Left cardiac atrium (tissue), 4 donors: Measurements from ENCODE around the gene SLC22A14. TPM values are rescaled to one million over a fixed set of nuclear protein-coding genes. Genes with fewer than 3 reads are reported as not detected.

ENCODE experiments used
- ATAC-seq, 2 donors: fragments of 200-7000 bp; cut with Tn5 transposase; one replicate each; pipeline ENCODE4 v1.9.1; 2020; ENCODE audit warnings: mild to moderate bottlenecking in 2 of 2, moderate library complexity in 2 of 2
- DNase-seq: peaks from one replicate; pipeline ENCODE4 v3.0.0-alpha.2; 2020
- intact Hi-C, 2 donors: fragments of 100-400 bp; cut with DNase I; formaldehyde crosslinking; loops; one replicate each; pipeline versions ENCODE4 v1.14.1 to v1.15.1; 2022 to 2023
- total RNA-seq, 2 donors: library from RNA; stranded (reverse); fragmentation: NEBNext Ultra II Directional; extraction: Animal tissue kit (Norgen Biotek cat#: 25700); gene quantifications; one replicate each; pipeline ENCODE4 v1.2.1, GENCODE V29; 2021
- donor health status: DM: no; HTN: yes; CAD: no.
- donor health status: DM: no; HTN: yes; CAD: no; lungs with severe emphysema.
- donor health status: DM: yes; HTN: yes; CAD: no.
- donor health status: Dilated cardiomyopathy.

Gene SLC22A14
- total RNA-seq, 2 donors from 2014 or later = 0.09 to 0.13 TPM

DNA sequence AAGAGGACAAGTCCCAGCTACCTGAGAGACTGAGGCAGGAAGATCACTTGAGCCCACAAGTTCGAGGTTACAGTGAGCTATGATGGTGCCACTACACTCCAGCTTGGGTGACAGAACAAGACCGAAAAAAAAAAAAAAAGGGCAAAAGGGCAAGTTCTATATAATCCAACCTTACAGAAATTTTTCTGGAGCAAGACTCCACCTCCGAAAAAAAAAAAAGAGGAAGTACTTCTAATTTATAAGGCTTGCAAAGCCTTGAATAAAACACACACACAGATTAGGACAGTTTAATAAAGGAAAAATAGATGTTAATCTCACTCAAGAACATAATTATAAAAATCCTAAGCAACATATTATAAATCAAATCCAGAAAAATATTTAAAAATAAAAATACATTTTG, 50.1 kb downstream of the SLC22A14 start:
- DNase-seq (no peak), ATAC-seq (no peak)
- intact Hi-C loops = no loop called here

DNA sequence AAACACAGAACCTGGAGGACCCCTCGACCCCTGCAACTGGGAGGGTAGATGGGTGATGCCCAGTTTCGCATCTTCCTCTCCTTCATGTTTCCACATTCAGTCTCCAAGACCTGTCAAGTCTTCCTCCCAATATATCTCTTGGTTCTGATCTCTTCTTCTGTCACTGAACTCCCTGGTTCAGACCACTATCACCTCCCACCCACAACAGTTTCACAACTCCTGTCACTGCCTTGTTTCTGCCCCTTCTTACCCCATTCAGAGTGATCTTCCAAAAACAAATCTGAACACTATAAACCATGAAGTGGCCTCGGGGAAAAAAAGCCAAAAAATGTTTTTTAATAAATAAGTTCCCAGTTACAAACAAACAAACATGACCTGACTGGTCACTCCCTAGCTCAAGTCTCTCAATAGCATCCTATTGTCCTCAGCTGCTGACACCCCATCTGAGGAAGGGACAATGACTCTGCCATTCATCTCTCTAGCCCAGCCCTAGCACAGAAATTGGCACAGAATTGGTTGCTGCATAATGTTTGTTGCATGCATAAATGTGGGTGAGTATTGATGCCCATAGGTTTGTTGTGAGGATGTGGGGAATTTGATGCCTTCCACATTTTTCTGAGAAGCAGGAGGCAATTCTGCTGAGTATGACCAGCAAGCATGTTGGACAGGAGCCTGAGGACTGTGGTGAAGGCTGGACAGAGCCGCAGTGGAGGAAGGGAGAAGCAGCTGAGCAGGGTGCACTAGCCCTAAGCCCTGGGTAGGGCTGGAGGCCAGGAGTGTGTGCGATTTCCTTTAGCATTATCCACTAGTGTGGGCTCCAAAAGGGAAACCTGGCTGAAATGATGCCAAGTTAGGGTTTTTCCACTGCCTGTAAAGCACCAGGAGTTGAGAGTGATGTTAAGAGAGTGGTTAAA, 52.3 kb downstream of the SLC22A14 start:
- ATAC-seq (no peak), DNase-seq (no peak)
- intact Hi-C loops = no loop called here

DNA sequence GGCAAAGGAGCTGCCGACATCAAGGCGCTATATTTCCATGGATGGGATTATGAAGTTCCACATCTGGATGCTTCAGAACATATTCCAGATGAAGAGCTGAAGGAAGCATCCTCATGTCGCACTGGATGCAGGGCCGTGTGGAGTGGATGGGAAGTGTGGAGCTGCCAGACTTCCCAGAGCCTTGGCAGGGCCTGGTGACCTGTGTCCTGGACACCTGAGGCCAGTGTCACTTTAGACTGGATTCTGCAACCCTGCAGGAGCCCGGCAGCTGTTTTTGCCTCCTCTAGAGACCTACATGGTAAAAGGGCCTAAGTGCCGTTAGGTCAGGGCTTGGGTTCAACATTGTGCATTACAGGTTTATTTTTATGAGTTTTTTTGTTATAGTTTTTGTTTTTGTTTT, 53.2 kb downstream of the SLC22A14 start:
- ATAC-seq = no peak
- DNase-seq = no peak
- intact Hi-C loops = no loop called here

DNA sequence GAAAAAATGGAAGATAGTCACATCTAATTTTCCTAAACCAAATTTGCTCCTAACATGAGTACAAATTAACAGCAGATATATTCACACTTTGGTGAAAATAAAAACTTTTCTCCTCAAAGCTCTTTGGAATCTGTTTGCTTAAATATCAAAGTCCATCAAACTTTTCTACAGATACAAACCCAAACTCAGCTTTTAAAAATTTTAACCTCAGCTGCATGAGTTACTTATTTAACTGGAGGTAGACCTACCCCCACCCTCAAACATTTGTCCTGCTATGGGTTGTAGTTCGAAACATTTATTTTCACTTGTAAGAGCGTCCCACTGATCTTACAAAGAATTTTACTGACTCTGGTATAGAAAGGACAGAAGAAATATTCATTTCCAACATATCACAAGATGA, 55.6 kb downstream of the SLC22A14 start:
- DNase-seq (no peak), ATAC-seq (no peak)
- intact Hi-C loops = no loop called here

DNA sequence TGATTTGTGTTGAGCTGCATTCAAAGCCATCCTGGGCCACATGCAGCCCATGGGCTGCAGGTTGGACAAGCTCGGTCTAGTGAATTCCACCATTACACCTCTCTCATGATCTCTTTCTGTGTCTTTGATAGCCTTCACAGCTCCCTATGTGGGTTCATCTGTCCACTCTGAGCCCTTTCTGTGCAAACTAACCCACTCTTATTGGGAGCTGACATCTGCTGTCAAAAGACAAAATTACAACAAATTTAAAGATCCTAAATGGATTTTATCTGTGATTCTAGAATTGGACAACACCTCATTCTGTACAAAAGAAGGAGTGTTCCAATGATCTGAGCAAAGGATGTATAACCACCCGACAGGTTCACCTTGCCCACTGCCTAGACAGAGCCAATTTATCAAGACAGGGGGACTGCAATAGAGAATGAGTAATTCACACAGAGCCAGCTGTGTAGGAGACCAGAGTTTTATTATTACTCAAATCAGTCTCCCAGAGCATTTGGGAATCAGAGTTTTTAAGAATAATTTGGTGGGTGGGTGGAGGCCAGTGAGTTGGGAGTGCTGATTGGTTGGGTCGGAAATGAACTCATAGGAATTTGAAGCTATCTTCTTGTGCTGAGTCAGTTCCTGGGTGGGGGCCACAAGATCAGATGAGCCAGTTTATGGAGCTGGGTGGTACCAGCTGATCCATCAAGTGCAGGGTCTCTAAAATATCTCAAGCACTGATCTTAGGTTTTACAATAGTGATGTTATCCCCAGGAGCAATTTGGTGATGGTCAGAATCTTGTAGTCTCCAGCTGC, 61.9 kb downstream of the SLC22A14 start:
- no peak for DNase-seq
- intact Hi-C loops = no loop called here

DNA sequence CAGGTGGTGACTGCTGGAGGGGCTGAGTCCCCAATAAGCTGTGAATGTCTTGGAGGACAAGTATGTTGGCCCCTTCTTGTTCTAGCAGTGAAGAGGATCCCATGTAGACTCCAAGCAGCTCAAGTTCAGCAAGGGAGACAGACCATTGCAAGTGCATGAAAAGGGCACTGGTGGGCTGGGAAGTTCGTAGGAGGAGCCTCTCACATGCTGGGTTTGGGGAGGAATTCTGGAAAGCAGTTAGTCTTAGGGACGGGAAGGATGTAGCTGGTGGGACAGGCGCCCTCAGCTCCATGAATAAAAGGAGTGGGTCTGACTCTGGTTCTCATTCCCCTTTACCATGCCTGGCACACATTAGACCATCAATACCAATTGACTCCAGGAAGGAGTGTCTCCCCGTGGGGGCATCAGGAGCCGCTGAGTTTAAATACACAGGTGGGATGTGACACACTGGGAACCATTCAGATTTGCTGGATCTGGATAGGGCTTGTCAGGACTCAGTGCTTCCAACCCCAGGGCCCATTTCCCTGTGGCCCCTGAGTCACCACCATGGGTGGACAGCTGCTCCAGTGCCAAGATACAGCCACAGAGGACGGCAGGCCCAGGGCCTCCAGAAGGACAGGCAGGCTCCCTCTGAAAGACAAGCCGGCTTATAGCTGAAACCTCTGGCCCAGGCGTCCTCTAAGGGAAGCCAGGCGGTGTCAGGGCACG, 63.9 kb downstream of the SLC22A14 start:
- intact Hi-C loops = loop anchor here (2.0 to 5.0 kb wide), 3 partner anchors 131 to 229 kb away; no protein-coding TSS in a partner anchor

More for the DNA sequence above, 61.9 kb downstream of the SLC22A14 start:
- ATAC-seq = no peak

DNA sequence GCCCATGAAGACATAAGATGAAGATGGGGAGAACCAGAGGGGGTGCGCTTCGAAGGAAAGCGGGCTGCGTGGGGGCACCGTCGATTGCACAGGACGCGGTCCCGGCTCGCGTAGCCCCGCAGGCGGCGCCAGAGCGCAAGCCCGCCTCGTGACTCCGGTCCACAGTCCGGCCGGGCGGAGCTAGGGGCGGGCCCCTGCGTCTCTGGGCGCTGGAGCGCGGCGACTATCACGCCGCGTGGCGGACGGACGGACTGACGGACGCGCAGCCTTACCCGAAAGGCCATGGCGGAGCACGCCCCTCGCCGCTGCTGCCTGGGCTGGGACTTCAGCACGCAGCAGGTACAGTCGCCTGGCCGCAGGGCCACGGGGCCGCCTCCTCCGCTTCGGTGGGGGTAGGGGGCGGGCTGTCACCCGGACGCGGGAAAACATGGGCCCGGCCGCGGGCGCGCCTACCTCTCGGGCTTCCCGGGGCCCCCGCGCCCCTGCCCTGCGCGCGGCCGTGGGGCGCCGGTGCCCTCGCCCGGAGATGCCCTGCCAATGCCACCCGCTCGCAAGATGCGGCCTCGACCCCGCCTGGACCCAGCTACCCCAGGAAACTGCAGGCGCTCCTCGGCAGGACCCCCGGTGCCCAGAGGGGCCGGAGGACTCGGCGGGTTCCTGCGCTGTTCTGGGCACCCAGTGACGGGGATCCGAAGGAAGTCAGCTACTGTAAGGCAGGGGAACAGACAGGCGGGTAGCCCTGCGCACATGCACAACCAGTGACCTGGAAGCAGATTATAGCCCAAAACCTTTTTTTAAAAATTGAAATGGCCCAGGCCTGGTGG, 64.7 kb downstream of the SLC22A14 start, which contains the start of gene XYLB:
Gene XYLB, plus strand, starts transcription at position 199 of the 824 bp plus-strand sequence. Its CDS starts 84 bp downstream, at position 283.
- intact Hi-C loops = loop anchor here (2.0 to 5.0 kb wide), 3 partner anchors 131 to 229 kb away; no protein-coding TSS in a partner anchor
- peak; percentile 92 for DNase-seq
- ATAC-seq = peak; percentile 99

More for the DNA sequence above, 63.9 kb downstream of the SLC22A14 start:
- peak in 1 of 2 donors; percentile 47 for ATAC-seq
- no peak for DNase-seq

DNA sequence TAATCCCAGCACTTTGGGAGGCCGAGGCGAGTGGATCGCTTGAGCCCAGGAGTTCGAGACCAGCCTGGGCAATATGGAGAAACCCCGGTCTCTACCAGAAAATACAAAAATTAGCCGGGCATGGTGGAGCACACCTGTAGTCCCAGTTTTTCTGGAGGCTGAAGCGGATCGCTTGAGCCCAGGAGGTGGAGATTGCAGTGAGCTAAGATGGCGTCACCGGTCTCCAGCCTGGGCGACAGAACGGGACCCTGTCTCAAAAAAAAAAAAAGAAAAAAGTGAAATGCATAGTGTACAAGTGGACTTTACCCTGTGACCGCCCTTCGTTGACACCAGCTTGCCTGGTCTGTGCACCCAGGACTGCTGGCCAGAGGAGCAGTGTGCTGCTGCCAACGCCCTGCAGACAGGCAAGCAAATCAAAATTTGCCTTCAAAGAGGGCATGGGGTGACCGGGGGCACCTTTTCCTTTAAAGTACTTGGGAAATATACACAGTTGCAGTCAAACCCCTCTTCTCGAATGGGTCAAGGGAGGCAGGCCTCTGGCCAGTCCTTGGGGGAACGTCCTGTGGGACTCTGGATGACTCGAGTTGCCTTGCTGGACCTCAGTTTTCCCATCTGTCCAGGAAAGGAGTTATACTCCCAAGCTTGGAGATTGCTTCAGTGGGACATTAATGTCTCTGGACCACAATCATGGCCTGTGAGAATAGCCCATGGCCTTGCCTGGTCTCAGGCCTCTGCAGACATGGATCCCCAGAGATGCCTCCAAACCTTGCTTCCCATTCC, 65.5 kb downstream of the SLC22A14 start:
- ATAC-seq (no peak), DNase-seq (no peak)
- intact Hi-C loops = loop anchor here (2.0 to 5.0 kb wide), 3 partner anchors 130 to 230 kb away; no protein-coding TSS in a partner anchor

DNA sequence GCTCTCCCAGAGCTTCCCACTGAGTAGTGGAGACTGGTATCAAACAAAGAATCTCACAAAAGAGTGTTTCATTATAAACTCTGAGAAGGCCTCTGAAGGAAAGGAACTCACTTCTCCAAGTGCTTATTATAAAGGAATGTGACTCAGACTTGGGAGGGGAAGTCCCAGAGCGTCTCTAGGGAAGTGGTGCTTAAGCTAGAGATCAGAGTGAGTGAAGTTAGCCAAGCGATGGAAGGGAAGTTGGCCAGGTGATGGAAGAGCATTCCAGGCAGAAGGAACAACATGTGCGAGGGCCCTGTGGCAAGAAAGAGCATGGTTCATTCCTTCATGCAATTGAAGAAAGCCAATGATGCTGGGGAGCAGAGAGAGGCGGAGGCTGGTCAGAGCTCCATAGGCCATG, 66.8 kb downstream of the SLC22A14 start:
- no peak for ATAC-seq
- intact Hi-C loops = loop anchor here (5.0 kb wide), 2 partner anchors 128 to 232 kb away; no protein-coding TSS in a partner anchor
- no peak for DNase-seq

DNA sequence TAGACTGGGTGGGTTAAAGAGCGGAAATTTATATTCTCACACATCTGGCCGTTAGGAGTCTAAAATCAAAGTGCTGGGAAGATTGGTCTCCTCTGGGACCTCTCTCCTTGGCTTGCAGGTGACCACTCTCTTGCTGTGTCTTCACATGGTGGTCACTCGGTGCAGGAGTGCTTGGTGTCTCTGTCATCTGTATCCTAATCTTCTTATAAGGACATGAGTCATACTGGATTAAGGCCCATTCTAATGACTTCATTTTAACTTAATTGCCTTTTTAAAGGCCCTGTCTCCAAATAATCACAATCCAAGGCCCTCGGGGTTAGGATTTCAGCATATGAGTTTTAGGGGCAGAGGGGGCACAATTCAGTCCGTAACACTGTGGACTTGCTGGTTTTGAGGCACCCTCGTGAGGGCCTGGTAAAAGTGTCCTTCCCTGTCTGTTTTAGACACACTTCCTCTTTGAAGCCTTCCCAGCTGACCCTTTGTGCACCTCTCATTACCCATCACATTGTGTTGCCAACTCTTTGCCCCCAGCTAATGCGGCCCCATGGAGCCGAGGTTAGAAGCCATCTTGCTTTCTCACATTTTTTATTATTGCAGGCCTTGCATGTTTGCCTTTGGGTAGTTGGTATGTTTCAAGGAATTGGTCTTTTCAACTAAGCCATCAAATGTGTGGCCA, 67.7 kb downstream of the SLC22A14 start:
- intact Hi-C loops = loop anchor here (5.0 kb wide), 2 partner anchors 127 to 233 kb away; no protein-coding TSS in a partner anchor
- DNase-seq (no peak), ATAC-seq (no peak)

DNA sequence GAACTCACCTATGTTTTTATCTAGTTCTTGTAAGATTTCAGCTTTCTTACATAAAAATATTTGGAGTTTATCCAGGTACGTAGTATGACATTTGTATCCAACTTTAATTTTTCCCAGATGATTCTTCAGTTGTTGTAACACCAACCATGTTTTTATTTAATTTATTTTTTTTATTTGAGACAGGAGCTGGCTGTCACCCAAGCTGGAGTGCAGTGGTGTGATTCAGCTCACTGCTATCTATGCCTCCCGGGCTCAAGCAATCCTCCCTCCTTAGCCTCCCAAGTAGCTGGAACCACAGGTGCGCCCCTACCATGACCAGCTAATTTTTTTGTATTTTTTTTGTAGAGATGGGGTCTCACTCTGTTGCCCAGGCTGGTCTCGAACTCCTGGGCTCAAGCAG, 71.1 kb downstream of the SLC22A14 start:
- intact Hi-C loops = no loop called here
- no peak for DNase-seq
- ATAC-seq = no peak

DNA sequence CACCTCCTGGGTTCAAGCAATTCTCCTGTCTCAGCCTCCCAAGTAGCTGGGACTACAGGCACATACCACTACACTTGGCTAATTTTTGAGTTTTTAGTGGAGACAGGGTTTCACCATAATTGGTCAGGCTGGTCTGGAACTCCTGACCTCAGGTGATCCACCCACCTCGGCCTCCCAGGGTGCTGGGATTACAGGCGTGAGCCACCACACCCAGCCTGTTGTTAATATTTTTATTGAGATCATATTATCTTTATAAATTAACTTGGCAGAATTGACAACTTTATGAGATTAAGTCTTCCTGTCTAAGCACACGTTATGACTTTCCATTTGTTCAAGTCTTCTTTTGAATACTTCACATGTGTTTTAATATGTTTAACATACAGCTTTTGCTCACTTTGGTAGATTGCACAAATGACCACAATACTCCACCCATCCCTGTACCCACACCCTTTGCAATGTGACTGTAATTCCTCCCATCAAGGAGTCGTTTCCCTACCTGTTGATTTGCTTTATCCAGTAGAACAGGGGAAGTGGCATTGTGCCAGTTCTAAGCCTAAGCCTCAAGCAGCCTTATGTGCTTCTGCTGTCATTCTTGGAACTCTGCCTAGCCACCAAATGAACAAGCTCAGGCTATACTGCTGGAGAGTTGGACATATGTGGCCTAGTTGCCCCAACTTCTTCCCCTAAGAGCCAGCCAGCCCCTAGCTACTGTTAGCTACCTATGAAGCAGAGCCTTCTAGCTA, 72.7 kb downstream of the SLC22A14 start:
- no peak for ATAC-seq
- intact Hi-C loops = no loop called here
- DNase-seq = no peak

DNA sequence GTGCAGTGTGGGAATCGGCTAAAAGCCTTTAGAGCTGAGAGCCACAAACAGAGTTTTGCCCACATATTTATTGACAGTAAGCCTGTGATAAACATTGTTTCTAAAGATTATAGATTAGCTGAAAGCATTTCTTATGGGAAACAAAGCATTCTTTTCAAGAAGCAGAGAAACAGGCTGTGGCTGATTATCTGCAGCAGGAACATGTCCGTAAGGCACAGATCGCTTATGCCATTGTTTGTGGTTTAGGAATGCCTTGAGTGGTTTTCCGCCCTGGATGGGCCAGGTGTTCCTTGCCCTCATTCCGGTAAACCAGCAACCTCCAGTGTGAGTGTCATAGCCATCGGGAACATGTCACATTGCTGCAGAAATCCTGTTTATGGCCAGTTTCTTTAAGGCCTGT, 76.9 kb downstream of the SLC22A14 start:
- intact Hi-C loops = no loop called here
- ATAC-seq (no peak), DNase-seq (no peak)

DNA sequence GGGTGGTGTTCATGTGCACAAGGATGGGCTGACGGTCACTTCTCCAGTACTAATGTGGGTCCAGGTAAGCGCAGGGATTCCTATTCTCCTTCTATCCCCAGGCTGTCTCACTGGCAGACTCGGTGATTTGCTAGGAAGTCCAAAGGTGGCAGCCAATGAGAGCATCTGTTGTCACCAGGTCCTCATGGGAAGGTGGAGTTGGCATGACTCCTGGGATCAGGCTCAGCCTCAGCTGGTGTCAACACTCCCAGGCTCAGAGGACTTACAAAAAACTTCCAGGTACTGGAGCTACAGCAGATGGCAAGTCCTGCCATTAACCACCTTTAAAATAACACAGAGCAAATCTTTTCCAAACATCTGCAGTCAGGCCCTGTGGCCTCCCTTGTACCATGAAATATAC, 78.3 kb downstream of the SLC22A14 start:
- intact Hi-C loops = no loop called here
- DNase-seq = no peak
- no peak for ATAC-seq

DNA sequence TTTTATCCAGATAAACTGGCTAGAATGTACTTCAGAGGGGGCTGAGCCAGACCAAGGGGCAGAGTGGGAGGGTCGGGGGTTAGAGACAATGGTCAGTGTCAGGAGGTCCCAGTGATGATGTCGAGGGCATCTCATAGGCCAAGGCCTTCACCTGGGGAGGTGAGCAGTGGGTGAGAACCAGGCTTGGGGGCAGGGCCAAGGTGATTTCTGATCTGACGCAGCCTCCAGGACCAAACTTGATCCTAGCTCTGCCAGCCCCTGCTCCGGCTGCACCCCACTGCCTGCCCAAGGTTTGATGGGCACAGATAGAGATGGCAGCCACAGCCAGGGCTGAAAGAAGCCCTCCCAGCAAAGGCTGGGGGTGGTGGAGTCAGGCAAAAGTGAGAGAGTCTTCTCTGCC, 79.4 kb downstream of the SLC22A14 start:
- DNase-seq (no peak), ATAC-seq (no peak)
- intact Hi-C loops = no loop called here

DNA sequence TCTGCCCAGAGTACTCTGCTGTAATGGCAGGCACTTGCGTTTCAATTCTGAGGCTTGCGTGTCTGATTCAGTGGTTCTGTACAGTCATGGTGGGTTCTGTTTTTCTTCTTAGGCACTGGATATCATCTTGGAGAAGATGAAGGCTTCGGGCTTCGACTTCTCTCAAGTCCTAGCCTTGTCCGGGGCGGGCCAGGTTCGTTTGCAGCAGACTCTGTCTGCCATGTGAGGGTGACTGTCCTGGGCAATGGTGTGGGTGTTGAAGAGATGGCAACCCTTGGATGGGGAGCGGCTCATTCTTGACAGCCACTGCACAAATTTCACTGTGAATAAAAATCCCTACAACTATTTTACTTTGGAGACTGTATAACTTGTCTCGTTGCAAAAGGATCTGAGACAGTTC, 80.7 kb downstream of the SLC22A14 start:
- intact Hi-C loops = no loop called here
- DNase-seq (no peak), ATAC-seq (no peak)
